Stomach smooth muscle (tissue), 2 donors: ENCODE measurements around the gene FAM167B.

Experiments used
- H3K27ac ChIP-seq: one replicate; pipeline ENCODE4 v1.7.0; 2013; ENCODE audit warnings: mild to moderate bottlenecking, low read length, inconsistent platforms
- H3K27me3 ChIP-seq, 2 donors: one replicate each; pipeline ENCODE4 v1.7.0; 2013; ENCODE audit warnings: low read length in 2 of 2; ENCODE audit not compliant: insufficient read depth in 2 of 2, control insufficient read depth in 1 of 2
- H3K36me3 ChIP-seq, 2 donors: one replicate each; pipeline ENCODE4 v1.7.0; 2013; ENCODE audit warnings: low read length in 2 of 2; ENCODE audit not compliant: control insufficient read depth in 2 of 2, insufficient read depth in 2 of 2
- H3K4me1 ChIP-seq: one replicate; pipeline ENCODE4 v1.7.0; 2013; ENCODE audit warnings: low read length; ENCODE audit not compliant: control insufficient read depth, insufficient read depth
- H3K4me3 ChIP-seq, 2 donors: one replicate each; pipeline ENCODE4 v1.7.0; 2013; ENCODE audit warnings: low read length in 2 of 2
- H3K9ac ChIP-seq, 2 donors: one replicate each; pipeline ENCODE4 v1.7.0; 2013; ENCODE audit warnings: low read length in 2 of 2, mild to moderate bottlenecking in 1 of 2
- H3K9me3 ChIP-seq, 2 donors: one replicate each; pipeline ENCODE4 v1.7.0; 2013; ENCODE audit warnings: low read length in 2 of 2; ENCODE audit not compliant: control insufficient read depth in 2 of 2
- donor health status: healthy.
- donor health status: Pancreatic carcinoma.

FAM167B gene

DNA sequence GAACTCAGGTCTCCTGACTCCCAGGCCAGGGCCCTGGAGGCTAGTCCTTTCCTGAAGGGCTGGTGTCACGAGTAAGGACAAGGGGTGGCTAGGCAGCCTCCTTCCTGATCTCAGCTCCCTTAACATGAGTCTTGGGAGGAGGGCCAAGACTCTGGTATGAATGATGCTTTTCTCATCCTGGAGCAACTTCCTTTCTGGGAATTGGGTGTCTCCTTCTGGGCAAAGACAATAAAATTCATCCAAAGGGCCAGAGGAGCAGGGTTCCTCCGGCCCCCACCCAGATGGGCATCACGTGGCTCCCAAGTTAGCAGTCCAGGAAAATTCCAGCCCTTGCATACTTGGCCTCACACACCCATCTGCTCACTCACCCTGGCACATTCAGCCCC lies at the start of gene FAM167B:
FAM167B (plus strand) TSS at position 335 of the 386 bp plus-strand sequence. CDS start 200 bp downstream, outside the sequence.
- peak within 1 kb of the TSS; percentile 24 for H3K27ac ChIP-seq
- peaks cover 2 to 11% of the 10 kb centered on the region in 2 donors for H3K27me3 ChIP-seq

DNA sequence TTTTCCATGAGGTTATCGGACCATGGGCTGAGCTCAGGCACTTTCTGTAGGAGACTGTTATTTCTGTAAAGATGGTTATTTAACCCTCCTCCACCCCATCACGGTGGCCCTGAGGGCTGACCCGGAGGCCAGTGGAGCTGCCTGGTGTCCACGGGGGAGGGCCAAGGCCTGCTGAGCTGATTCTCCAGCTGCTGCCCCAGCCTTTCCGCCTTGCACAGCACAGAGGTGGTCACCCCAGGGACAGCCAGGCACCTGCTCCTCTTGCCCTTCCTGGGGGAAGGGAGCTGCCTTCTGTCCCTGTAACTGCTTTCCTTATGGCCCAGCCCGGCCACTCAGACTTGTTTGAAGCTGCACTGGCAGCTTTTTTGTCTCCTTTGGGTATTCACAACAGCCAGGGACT lies 49.2 kb upstream of the FAM167B start:
- H3K27ac ChIP-seq, result no peak overlapping the region
- H3K9me3 ChIP-seq, result no peaks in the 10 kb centered on the region
- H3K4me3 ChIP-seq, result no peak overlapping the region
- peaks cover 29% of the 10 kb centered on the region for H3K4me1 ChIP-seq
- H3K36me3 ChIP-seq, result peaks cover 40 to 51% of the 10 kb centered on the region in 2 donors
- H3K9ac ChIP-seq, result no peak overlapping the region
- H3K27me3 ChIP-seq, result no peaks in the 10 kb centered on the region

More for the DNA sequence above, at the start of gene FAM167B:
- Histone ChIP-seq H3K9ac (no peak within 1 kb of the TSS), H3K9me3 (no peaks in the 10 kb centered on the region), H3K4me1 (peaks cover 19% of the 10 kb centered on the region), H3K4me3 (peak within 1 kb of the TSS in 1 of 2 donors; percentile 15), H3K36me3 (no peaks in the 10 kb centered on the region)

DNA sequence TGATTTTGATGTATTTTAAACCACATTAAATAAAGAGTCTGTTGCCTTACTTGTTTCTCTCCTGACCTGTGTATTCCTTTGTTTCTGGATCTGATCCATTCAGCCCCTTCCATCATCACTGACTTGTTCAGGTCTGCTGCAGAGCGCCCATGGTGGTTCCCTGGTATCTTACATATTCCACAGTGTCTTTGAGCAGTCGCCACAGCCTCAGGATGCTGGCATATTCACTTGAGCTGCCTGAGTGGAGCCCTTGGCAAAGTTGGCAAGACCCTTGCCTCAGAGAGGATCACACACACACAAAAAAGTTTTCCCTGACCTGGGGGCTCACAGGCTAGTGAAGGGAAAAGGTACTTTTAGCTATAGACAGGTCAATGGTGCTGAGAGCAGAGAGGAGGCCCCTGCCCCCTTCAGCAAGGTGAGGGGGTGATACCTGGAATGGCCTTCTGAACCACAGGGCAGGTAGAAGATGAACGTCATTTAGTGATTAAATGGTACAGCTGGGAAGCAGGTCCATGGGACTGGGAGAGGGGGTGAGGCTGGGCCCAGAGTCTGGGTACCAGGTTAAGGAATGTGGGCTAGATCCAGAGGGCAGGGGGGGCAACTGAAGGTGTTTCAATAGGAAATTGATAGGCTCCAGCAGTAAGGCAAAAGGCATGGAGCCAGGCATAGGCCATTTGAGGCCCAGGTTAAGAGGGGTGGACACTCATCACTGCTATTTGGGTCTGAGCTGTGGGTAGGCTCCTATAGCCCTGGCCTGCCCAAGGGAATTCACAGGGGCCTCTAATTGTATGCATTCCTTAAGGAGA lies 48.6 kb upstream of the FAM167B start:
- Histone ChIP-seq H3K4me1 (peaks cover 29% of the 10 kb centered on the region), H3K4me3 (no peak overlapping the region), H3K9me3 (no peaks in the 10 kb centered on the region), H3K27ac (peak overlapping the region; percentile 83), H3K27me3 (no peaks in the 10 kb centered on the region), H3K9ac (no peak overlapping the region), H3K36me3 (peaks cover 34 to 46% of the 10 kb centered on the region in 2 donors)

DNA sequence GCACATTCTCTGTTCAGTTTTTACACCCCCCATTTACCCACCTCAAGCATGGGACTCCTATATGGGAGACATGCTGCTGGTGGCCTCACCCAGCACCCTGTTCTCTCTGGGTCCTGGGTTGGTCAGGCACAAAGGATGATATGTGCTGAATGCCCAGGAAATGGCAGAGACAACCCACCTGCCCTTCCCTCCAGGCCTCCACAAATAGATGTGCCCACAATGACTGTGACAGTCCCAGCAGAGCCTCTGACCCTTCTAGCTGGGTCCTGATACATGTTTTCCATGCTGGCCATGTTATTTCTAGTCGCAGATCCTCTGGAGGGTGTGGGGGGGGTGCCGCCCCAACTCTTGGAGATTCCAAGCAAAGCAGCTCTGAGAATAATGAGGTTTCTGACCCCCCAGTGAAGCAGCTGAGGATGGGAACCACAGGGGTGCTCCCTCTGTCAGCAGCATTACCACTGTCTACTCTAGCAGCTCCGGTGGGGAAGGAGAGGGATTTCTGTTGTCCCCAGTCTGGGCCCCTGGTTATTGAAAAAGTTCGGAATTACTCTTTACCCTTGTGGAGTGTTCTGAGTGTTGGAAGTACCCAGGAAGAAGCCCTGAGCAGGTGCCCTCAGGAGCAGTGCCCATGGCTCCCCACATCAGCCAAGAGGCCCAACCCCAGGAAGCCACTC lies 47.8 kb upstream of the FAM167B start:
- peaks cover 29% of the 10 kb centered on the region for H3K4me1 ChIP-seq
- H3K9ac ChIP-seq, result peak overlapping the region in 1 of 2 donors; percentile 84
- no peaks in the 10 kb centered on the region for H3K9me3 ChIP-seq
- H3K27ac ChIP-seq, result peak overlapping the region; percentile 83
- peaks cover 29 to 42% of the 10 kb centered on the region in 2 donors for H3K36me3 ChIP-seq
- no peaks in the 10 kb centered on the region for H3K27me3 ChIP-seq
- H3K4me3 ChIP-seq, result peak overlapping the region in 1 of 2 donors; percentile 91

DNA sequence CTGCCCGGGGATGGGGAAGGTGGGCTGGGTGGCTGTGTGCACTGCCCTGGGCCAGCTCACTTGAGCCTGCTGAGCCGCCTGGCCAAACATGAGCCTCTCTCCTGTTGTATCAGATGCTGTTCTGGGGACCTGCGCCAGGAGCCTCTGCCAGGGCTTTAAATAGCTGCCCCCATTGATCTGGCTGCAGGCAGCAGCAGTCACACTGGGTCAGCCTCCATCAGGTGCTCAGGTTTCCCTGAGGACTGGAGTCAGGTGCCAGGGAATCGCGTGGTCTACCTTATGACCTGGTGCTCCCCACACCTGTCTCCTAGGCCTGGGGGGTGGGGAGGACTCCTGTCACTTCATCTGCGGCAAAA lies 47.3 kb upstream of the FAM167B start:
- peak overlapping the region; percentile 84 to 92 for H3K9ac ChIP-seq
- H3K4me3 ChIP-seq, result peak overlapping the region; percentile 86 to 91
- H3K9me3 ChIP-seq, result no peaks in the 10 kb centered on the region
- H3K27ac ChIP-seq, result peak overlapping the region; percentile 83
- H3K4me1 ChIP-seq, result peaks cover 31% of the 10 kb centered on the region
- peaks cover 24 to 37% of the 10 kb centered on the region in 2 donors for H3K36me3 ChIP-seq
- no peaks in the 10 kb centered on the region for H3K27me3 ChIP-seq

DNA sequence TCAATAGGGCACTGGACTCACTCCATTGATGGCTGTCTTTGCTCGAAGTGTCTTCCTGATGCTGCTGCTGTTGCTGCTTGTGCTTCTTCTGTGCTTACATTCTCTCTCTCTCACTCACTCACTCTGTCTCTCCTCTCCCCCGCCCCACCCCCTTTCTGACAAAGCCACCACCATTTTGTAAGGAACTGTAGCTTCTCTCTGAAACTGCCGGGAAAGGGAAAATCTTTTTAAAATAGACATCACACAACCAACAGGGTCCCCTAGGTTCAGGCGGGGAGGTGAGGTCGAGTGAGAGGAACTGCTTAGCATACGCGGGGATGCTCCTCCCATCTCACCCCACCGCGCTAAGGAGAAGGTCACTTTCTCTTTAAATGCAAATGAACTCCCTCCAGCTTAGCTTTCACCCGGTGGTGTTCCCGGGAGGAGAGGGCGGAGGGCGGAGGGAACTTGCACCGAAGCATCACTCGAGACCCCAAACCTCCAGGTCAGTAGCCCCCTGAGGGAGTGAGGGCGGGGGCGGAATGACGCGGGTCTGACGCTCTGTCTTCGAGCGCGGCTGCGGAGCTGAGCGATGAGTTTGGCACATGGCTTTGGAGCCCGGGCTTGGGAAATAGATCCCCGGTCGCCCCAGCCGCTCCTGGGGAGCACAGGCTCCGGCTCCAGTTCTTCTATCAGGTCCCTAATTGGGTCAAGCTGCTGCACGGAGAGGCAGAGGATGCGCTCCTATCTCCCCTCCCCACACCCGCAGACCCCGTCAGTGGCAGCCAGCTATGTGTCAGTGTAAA lies 46.6 kb upstream of the FAM167B start, which contains the start of gene CCDC28B:
CCDC28B (plus strand) TSS at position 370 of the 785 bp plus-strand sequence. CDS start 1,341 bp downstream, outside the sequence.
- Histone ChIP-seq H3K9me3 (no peaks in the 10 kb centered on the region), H3K27ac (peak within 1 kb of the TSS; percentile 83), H3K27me3 (no peaks in the 10 kb centered on the region), H3K9ac (peak within 1 kb of the TSS; percentile 84 to 92), H3K4me1 (peaks cover 38% of the 10 kb centered on the region), H3K36me3 (peaks cover 16 to 30% of the 10 kb centered on the region in 2 donors), H3K4me3 (peak within 1 kb of the TSS; percentile 86 to 91)

DNA sequence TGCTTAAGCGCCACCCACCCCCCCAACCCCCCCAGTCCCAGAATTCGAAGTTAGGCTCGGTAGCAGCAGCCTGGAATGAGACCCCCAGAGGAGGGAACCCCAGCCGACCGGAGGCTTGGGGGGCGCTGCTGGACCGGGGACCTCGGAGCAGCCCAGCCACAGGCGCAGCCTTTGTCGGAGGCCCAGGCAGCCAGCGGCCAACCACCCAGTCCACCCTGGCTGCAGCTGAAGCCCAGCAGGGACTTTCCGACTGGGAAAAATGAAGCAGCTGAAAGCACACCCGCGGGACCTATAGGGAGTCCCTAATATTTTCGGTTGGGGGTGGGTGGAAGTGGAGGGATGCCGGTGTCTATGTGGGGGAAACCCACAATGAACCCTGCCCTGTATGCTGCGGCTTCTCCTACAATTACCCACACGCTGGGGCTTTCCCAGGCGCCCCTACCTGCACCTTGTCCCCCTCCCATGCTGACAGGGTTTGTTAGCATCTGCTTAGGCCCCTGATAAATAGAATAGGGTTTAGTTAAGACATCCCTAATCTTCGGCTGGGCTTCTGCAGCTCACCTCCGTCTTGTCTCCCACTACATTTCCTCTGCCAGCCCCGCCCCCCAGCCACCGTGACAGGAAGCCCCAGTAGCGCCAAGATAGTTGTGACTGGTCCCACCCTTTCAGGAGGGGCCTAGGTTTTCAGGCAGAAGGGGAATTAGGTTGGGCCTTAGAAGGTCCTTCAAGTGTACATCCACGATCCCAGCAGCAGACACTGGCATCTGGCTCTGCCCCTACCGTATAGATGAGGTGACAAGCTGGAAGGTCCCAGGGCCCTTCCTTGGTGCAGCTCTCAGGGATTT lies 45.8 kb upstream of the FAM167B start:
- peak overlapping the region; percentile 76 to 92 for H3K9ac ChIP-seq
- H3K36me3 ChIP-seq, result peaks cover 10 to 22% of the 10 kb centered on the region in 2 donors
- no peaks in the 10 kb centered on the region for H3K9me3 ChIP-seq
- peak overlapping the region; percentile 83 for H3K27ac ChIP-seq
- H3K4me3 ChIP-seq, result peak overlapping the region; percentile 86 to 91
- no peaks in the 10 kb centered on the region for H3K27me3 ChIP-seq
- H3K4me1 ChIP-seq, result peaks cover 43% of the 10 kb centered on the region

DNA sequence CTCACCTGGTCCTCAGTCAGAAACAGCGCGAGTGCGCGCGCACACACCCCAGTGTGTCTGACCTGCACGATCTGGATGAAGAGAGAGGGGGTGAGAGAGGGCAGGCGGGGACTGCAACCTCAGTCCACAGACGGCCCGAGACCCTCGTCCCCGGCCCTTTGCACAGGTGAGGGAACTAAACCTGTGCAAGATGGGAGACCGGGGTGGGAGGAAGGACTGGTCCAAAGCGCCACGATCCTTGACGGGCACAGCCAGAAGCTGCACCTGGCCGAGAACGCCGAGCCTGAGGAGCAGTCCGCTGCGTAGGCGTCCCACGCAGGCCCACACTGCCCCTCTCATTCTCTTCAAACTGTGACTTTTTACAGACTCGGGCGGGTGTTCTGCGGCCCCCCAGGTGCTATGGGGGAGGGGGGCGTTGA lies 42.1 kb upstream of the FAM167B start:
- Histone ChIP-seq H3K27ac (no peak overlapping the region), H3K36me3 (peaks cover 0 to 3% of the 10 kb centered on the region in 2 donors), H3K27me3 (no peaks in the 10 kb centered on the region), H3K9ac (peak overlapping the region; percentile 90 to 92), H3K4me1 (peaks cover 37% of the 10 kb centered on the region), H3K9me3 (no peaks in the 10 kb centered on the region), H3K4me3 (peak overlapping the region; percentile 84 to 86)

DNA sequence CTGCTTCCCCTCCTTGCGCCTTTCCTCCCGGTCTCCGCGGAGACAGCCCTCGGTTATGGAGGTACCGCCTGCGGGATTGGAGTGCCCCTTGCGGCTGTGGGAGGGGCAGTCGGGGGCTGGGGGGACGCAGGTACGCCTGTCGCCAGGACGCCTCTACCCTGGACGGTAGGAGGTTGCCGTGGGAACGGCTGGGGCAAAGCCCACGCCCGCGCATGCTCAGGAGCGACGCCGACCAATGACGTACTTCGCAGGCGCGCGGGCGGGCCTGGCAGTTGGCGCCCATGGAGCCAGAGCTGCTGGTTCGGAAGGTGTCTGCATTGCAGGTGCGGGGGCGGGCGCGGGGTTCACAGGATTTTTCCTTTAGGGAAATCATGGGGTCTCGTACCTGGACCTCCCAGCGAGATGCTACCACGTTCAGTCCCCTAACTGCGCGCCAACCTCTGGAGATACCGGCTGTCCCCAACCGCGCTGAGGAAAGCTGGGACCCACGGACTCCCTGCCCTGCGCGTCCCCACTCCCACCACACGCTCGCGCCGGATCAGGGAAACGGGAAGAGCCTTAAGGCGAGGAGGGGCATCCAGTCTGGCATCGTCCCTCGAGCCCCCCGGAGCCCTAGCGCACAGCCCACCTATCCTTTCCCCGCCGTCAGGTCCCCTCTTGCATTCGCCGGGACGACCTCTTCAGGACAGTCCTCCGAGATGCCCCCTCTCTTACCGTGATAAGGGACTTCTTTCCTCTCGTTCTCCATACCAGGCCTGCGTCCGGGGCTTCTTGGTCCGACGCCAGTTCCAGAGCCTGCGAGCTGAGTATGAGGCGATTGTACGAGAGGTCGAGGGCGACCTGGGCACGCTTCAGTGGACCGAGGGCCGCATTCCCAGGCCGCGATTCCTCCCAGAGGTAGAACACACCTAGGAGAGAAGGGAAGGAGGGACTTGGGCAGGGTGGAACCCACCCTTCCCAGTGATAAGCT lies 41.3 kb upstream of the FAM167B start, which contains the start of gene IQCC:
IQCC (plus strand) TSS at position 271 of the 970 bp plus-strand sequence; CDS start at position 282, 11 bp downstream.
- Histone ChIP-seq H3K27ac (no peak within 1 kb of the TSS), H3K4me3 (peak within 1 kb of the TSS; percentile 84 to 86), H3K27me3 (no peaks in the 10 kb centered on the region), H3K9me3 (no peaks in the 10 kb centered on the region), H3K36me3 (peaks cover 0 to 3% of the 10 kb centered on the region in 2 donors), H3K9ac (peak within 1 kb of the TSS; percentile 90 to 92), H3K4me1 (peaks cover 32% of the 10 kb centered on the region)
